ENCODE results near the gene CDT1.

- TF ChIP-seq CTCF (IDR thresholded peaks at IDR 0.05 in 2 of 3, conservative IDR thresholded peaks at IDR 0.05 in 1 of 3; ENCODE audit: control insufficient read depth in 2 of 3, extremely low read depth in 1 of 3, insufficient read depth in 1 of 3, low read depth in 3 of 3, low read length in 3 of 3) (no peak), SMARCA5 (IDR thresholded peaks at IDR 0.05) (no peak), USF2 (IDR thresholded peaks at IDR 0.05; ENCODE audit: borderline replicate concordance, low read depth, low read length) (no peak), ESRRA (IDR thresholded peaks at IDR 0.05; ENCODE audit: low read length) (no peak), ZSCAN29 (IDR thresholded peaks at IDR 0.05) (no peak)
- TF ChIP-seq, protein P1, sequence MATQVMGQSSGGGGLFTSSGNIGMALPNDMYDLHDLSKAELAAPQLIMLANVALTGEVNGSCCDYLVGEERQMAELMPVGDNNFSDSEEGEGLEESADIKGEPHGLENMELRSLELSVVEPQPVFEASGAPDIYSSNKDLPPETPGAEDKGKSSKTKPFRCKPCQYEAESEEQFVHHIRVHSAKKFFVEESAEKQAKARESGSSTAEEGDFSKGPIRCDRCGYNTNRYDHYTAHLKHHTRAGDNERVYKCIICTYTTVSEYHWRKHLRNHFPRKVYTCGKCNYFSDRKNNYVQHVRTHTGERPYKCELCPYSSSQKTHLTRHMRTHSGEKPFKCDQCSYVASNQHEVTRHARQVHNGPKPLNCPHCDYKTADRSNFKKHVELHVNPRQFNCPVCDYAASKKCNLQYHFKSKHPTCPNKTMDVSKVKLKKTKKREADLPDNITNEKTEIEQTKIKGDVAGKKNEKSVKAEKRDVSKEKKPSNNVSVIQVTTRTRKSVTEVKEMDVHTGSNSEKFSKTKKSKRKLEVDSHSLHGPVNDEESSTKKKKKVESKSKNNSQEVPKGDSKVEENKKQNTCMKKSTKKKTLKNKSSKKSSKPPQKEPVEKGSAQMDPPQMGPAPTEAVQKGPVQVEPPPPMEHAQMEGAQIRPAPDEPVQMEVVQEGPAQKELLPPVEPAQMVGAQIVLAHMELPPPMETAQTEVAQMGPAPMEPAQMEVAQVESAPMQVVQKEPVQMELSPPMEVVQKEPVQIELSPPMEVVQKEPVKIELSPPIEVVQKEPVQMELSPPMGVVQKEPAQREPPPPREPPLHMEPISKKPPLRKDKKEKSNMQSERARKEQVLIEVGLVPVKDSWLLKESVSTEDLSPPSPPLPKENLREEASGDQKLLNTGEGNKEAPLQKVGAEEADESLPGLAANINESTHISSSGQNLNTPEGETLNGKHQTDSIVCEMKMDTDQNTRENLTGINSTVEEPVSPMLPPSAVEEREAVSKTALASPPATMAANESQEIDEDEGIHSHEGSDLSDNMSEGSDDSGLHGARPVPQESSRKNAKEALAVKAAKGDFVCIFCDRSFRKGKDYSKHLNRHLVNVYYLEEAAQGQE (IDR thresholded peaks at IDR 0.05; ENCODE audit: low read depth, low read length) = no peak
These were observed 42.5 kb upstream of the CDT1 start for GRCh38 chr16:88761143-88761534.
